GM10248 (cell line): ENCODE results near the gene DHRS7C.

Experiments used
- CTCF ChIA-PET: fragments of 300-600 bp; sonication (Branson Sonifier 250); formaldehyde crosslinking; extraction: SDS; loops from one replicate; lab custom pipeline; 2021; ENCODE audit warnings: antibody characterized with exemption; lab: Yijun Ruan, JAX
- POLR2A ChIA-PET: fragments of 350-650 bp; sonication (Branson Sonifier 250); formaldehyde crosslinking; extraction: SDS; loops from one replicate; lab custom pipeline; 2020; ENCODE audit warnings: antibody characterized with exemption; lab: Yijun Ruan, JAX
- DNase-seq: peaks from one replicate; pipeline ENCODE4 v3.0.0; 2012; ENCODE audit errors: extremely low spot score
- CTCF ChIP-seq: IDR thresholded peaks from 2 replicates; pipeline ENCODE4 v1.5.1; 2012; ENCODE audit warnings: mild to moderate bottlenecking, low read depth; ENCODE audit errors: extremely low read depth, missing control alignments, control extremely low read depth

The DHRS7C gene

GRCh38 chr17:9828296-9829295 lies 37.2 kb upstream of the DHRS7C start:
- ChIA-PET CTCF (no interaction called here), POLR2A (no interaction called here)
- no peak for DNase-seq
- no peak for TF ChIP-seq CTCF

- CTCF ChIA-PET = interaction anchor here (1.7 kb wide), 1 partner anchor 13 kb away, joined by 4 read pairs; no protein-coding TSS in a partner anchor
- TF ChIP-seq CTCF = no peak
- POLR2A ChIA-PET = no interaction called here
- no peak for DNase-seq
Measured at GRCh38 chr17:9825641-9826150, 34.3 kb upstream of the DHRS7C start, which contains the start of gene GLP2R. TSS of gene GLP2R (plus strand) at chr17:9825924. CDS start at chr17:9826064, 140 bp downstream.

- DNase-seq = no peak
- TF ChIP-seq CTCF = no peak
- ChIA-PET CTCF (interaction anchor here (1.7 kb wide), 1 partner anchor 14 kb away, joined by 4 read pairs; no protein-coding TSS in a partner anchor), POLR2A (no interaction called here)
Measured at GRCh38 chr17:9824797-9825338, 33.5 kb upstream of the DHRS7C start.

- ChIA-PET CTCF (interaction anchor here (1.7 kb wide), 1 partner anchor 15 kb away, joined by 4 read pairs; no protein-coding TSS in a partner anchor), POLR2A (no interaction called here)
- no peak for DNase-seq
- no peak for TF ChIP-seq CTCF
Measured at GRCh38 chr17:9824094-9824493, 32.7 kb upstream of the DHRS7C start.

GRCh38 chr17:9821921-9822320 lies 30.5 kb upstream of the DHRS7C start, which contains the start of gene GSG1L2:
TSS of gene GSG1L2 (minus strand) at chr17:9822079. CDS start at chr17:9822071, 8 bp downstream.
- CTCF ChIA-PET = no interaction called here
- no peak for TF ChIP-seq CTCF
- no peak for DNase-seq
- POLR2A ChIA-PET = no interaction called here

GRCh38 chr17:9820448-9820847 lies 29.1 kb upstream of the DHRS7C start:
- no peak for TF ChIP-seq CTCF
- CTCF ChIA-PET = interaction anchor here (1.5 kb wide), 1 partner anchor 10 kb away, joined by 4 read pairs; no protein-coding TSS in a partner anchor
- DNase-seq = no peak
- POLR2A ChIA-PET = no interaction called here
